Activated T-cell treated with anti-CD3 and anti-CD28 coated beads, Interleukin-2, amount 50 U/mL, for 1 hour (primary cell): ENCODE measurements around the gene UBAP2.
"Not testable (repeated sequence)": the region's sequence is repeated elsewhere in the genome, so short reads cannot be mapped to it uniquely, and the experiment has no call there.

Experiments
- DNase-seq: peaks from one replicate; pipeline ENCODE4 v3.0.0-alpha.2; 2020

UBAP2 gene

DNA sequence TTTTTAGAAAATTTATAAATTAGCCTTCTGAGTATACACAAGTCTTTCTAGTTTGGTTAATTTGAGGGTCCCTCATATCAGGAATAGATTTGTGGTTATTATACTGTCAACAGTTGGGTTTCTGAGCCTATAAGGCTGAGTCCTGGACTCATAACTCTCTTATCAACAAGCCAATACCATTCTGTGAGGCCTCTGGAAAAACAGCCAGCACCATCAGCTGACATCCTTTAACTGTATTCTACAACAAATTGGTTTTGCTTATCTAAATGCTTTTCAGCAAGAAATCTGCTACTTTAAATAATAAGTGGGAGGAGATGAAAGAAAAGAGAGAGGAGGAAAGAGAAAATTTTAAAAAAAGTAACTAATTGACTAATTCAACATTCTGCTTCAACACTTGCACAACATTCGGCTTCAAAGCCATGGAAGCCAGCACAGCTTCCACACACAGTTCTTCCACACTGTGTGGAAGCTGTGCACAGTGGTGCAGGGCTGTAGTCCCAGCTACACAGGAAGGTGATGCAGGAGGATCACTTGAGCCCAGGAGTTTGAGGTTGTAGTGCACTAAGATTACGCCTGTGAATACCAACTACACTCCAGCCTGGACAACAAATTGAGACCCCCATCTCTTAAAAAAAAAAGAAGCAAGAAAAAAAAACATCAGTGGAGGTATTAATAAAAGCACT lies 84.5 kb downstream of the UBAP2 start:
- DNase-seq = no peak

DNA sequence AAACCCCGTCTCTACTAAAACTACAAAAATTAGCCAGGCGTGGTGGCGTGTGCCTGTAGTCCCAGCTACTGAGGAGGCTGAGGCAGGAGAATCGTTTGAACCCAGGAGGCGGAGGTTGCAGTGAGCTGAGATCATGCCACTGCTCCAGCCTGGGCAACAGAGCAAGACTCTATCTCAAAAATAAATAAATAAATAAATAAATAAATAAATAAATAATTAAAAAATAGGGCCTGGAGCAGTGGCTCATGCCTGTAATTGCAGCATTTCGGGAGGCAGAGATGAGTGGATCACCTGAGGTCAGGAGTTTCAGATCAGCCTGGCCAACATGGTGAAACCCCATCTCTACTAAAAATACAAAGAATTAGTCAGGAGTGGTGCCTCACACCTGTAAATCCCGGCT lies 86.2 kb downstream of the UBAP2 start:
- not testable (repeated sequence) for DNase-seq

DNA sequence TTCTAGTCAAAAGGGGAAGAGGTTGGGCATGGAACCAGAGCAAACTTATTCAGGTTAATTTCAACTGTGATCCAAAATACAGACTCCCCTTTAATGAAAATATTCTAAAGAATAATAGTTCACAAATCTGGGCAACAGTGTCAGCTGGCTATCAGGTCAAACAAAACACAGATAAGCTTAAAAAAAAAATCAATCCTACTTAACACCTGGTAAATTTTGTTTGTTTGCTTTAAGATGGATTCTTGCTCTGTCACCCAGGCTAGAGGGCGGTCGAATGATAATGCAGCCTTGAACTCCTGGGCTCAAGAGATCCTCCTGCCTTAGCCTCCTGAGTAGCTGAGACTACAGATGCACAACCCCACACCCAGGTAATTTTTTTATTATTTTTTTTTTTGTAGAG lies 89.0 kb downstream of the UBAP2 start:
- no peak for DNase-seq

DNA sequence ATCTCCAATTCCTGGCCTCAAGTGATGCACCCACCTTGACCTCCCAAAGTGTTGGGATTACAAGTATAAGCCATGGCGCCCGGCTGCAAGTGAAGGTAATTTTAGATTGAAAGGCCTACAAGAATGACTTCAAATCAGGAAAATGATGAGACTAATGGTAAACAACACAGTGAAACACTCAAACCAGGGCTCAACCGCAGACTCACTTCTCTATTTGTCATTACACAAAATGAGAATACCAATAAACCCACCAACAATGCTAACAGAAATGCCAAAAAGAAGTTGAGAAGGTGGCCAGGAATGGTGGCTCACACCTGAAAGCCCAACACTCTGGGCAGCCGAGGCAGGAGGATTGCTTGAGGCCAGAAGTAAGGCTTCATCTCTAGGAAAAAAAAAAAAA lies 92.1 kb downstream of the UBAP2 start:
- DNase-seq = no peak

DNA sequence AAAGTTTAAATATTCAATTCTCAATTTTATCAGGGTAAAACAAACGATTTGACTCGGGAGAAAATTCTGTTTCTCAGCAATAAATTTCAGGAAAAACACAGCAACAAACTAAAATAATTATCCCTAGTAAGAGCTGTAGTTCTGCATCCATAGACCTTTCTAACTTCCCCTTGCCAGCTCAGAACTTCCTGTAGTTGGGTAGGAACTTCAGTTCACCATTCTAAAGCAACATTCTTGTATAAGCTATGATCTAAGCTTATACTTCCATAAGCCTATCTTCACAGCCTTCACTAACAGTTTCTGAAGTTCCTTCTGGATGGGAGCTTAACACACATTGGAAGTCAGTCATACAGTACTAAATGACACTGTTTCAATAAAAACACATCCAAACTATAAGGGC lies 96.6 kb downstream of the UBAP2 start:
- no peak for DNase-seq

DNA sequence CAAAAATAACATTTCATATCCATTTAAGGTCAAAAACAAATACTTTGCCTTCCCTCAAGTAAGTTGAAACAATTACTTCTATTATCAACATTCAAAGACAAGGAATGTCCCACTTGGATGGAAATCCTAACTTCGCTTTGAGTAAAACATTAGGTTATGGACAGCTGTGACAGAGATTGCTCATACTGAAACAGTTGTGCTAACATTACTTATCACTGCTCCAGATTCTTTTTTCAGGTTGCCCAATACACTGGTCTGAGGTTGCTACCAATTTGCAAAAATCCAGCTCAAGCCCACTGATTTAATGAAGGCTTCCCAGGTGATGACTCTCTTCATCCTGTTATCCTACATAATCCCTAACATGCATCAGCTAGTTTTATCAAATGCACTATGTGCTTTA lies 98.3 kb downstream of the UBAP2 start:
- no peak for DNase-seq

DNA sequence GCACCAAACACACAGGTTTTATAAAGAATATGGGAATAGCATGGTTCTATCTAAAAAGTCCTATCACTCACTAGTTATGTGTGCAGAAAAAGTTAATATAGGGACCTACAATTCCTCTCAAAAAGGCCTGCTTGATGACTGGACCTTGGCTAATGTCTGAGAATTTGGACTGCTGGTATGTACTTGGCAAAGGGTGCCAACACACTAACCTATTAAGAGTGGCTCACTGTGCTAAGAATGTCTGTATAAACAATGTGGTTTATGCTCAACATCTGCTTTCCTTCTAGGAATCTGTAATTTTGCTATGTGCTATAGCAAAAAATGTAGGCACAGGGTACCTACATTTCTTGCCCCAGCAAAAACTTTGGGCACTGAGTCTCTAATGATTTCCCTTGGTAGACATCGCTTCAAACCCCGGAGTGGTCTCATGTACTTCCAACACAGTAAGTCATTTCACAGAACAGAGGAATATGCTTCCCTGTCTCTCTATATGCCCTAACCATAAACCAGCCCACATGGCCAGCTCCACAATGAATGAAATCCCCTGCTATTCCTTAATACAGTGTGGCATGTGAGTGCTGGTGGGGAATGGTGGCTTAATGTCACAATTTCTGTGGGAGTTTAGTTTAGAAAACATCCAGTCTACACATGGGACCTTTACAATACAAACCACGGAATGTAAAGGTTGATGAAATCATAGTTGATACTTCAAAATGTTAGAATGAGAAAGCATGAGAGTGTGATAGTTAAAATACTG lies 101.7 kb downstream of the UBAP2 start:
- DNase-seq = no peak

DNA sequence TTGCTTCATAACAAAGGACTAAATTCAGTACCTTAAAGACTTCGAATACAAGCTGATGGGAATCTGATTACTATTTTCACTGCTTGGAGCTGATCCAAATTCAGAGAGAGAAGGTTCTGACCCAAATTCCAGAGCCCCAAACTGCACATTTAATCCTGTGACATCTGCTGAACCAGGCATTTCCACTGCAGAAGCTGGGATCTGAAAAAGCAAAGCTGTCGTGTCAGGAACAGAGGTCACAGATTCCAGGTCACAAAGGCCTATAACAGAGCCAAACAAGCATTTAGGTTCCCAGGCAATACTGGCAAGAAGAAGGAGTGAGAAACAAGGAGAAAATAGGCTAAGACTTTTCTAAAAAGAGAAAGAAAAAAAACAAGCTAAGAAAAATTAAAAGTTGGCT lies 105.3 kb downstream of the UBAP2 start:
- DNase-seq = no peak

DNA sequence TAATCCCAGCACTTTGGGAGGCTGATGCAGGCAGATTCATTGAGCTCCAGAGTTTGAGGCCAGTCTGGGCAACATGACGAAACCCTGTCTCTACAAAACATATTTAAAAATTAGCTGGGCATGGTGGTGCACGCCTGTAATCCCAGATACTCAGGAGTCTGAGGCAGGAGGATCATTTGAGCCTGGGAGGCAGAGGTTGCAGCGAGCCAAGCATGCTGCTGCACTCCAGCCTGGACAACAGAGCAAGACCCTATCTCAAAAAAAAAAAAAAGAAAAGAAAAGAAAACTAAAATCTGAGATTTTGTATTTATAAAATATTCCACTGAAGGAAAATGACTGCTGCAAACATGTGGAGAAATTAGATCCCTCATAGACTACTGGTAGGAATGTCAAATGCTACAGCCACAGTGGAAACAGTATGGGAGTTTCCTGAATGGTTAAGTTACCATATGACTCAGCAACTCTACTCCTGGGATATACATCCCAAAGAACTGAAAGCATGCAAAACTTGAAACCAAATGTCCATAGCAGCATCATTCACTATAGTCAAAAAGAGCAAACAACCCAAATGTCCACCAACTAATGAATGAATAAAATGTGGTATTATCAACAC lies 106.1 kb downstream of the UBAP2 start:
- no peak for DNase-seq

DNA sequence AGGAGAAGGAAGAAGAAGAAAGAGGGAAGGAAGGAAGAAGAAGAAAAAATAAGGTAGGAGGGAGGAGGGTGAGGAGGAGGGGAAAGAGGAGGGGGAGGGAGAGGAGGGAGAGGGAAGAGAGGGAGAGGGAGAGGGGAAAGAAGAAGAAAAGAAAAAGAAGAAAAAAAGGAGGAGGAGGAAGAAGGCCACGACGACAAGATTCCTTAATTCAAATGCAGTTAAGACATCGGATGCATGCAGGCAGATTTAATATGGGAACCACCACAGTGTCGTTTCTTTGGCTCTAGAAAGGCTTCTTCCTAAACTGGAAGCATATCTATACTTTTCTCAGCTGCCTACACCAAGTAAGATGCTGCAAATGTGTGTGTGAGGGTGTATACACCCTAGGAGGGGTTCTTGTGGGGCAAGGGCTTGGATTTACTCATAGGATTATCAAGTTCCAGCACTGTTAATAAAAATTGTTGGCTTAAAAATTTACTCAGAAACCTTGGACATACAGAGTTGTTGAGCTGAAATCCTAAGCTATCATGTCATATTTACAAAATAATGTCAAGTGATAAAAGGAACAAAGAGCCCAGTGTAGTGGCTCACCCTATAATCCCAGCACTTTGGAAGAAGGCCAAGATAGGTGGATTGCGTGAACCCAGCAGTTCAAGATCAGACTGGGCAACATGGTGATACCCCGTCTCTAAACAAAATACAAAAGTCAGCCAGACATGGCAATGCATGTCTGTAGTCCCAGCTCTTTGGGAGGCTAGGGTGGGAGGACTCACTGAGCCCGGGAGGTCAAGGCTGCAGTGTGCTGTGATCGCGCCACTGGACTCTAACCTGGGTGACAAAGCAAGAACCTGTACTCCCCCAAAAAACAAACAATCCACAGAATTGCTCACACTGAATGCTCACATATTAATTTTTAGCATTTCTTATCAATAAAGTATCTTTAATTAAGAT lies 108.5 kb downstream of the UBAP2 start:
- DNase-seq = no peak

DNA sequence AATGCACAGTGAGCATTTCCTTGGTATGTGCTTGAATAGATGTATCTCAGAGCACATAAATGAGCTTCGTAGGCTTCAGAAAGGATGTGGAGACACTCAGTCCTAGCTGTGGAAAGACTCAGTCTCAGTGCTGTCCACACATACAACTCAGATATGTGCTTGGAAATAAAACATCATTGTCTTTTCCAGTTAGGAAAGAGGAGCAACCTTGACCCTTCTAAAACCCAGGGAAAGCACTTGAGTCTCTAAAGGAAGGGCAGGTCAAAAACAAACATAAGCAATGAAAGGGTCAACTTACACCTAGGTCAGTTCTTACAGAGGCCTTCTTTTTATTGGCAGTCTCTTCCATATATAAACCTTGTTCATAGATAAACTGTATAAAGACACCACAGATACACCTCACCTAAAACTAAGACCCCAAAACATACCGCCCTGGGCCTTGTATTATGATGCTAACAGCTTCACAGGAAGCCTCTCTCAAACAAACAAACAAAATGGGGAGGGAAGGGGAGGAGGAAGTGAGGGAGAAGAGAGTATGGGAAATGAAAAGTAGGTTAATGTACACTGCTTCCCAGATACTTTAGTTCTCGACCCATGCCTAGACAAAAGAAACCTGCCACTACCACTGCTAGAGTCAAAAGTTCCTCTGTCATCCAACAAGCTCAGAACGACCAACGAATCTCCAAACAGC lies 114.4 kb downstream of the UBAP2 start:
- no peak for DNase-seq

DNA sequence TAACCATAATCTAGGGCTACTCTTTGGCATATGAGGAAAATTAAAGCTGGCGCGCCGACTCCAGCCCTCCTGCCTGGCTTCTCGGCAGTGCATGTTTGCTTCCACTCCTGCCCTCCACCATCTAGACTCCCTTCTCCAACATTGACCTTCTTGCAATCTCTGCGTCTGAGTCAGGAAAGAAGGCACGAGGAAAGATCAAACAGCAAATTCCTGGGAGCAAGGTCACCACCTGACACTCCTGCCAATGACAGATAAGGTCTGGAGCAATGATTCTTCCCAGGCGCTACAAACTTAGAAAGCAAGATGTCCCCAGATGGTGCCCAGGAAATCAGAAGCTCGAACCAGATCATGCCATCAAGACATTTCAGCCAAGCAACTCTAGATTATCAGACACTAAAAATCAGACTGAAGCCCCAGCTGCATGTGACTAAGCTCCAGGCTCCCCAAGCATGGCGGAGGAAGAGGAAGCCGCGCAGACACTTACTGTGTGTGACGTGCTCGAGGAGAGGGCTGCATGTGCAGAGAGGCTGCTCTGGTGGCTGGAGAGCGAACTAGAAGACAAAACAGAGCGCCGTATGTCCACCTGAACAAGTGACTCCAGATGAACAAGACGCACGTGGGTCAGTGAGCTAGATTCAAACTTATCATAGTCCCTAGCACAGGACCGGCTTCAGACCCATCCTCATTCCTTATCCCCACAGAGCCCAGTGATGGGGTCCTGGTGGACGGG lies 116.4 kb downstream of the UBAP2 start:
- DNase-seq = no peak

DNA sequence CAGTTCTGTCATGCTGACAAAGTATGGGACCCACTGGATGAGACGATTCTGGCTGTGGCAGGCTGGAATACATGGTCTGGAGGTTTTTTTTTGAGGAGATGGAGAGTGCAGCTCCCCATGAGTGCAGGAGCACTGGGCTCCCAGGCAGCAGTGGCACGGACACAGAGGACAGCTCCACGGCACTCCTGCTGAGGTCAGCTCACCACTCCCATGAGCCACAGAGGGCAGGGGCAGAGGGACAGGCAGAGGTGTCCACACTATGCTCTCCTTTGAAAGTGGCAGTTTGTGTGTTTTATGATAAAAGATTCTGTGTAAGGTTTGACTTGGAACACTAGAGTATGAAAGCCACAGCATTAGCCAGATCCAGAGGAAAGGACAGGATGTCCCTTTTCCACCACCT lies 117.4 kb downstream of the UBAP2 start:
- no peak for DNase-seq

DNA sequence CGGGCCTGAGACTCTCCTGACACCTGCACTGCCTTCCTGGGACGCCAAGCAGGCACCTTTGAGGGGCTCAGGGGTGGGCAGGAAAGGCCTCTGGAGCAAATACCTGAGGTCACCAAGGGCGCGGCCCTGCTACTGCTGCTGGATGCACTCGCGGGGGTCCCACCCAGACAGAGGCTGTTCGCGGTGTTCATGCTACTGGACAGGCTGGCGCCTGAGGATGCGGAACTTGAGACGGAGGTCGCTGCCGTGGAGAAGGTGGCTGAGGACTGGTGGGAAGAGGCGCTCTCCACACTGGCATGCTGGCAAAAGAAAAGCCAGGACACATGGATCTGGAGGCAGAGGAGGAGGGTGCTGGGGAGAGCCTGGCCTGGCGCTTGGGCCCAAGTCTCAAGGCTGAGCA lies 121.0 kb downstream of the UBAP2 start:
- no peak for DNase-seq

DNA sequence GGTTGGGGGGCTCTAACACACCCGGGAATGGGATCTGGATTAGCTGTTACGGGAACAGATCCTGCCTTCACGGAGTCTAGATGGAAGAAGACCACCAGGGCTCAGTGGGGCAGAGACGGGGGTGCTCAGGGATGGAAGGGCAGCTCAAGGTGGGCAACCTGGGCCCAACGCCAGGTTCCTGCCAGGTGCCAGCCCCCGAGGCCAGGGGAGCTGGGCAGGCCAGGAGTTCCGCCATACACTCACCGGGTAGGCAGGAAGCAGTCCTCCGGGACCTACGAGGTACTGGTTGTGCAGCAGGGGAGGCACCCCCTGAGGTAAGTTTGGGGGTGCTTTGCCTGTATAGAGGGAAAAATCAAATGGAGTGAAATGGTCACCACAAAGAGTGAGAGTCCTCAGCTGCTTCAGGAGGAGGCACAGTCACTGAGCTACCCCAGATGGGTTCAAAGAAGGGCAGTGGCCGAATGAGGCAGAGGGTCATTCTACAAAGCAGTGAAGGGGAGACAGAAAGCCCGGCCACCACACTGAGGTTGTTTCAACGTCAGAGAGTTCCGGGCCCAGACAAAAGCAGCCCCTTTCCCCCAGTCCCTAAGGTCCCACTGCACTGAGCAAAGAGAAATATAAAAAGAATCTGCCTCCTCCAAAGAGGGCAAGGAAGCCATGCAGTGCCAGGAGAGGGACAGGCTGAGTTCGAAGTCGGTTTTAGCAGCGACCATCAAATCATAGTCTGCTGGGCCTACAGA lies 121.8 kb downstream of the UBAP2 start:
- DNase-seq = no peak

DNA sequence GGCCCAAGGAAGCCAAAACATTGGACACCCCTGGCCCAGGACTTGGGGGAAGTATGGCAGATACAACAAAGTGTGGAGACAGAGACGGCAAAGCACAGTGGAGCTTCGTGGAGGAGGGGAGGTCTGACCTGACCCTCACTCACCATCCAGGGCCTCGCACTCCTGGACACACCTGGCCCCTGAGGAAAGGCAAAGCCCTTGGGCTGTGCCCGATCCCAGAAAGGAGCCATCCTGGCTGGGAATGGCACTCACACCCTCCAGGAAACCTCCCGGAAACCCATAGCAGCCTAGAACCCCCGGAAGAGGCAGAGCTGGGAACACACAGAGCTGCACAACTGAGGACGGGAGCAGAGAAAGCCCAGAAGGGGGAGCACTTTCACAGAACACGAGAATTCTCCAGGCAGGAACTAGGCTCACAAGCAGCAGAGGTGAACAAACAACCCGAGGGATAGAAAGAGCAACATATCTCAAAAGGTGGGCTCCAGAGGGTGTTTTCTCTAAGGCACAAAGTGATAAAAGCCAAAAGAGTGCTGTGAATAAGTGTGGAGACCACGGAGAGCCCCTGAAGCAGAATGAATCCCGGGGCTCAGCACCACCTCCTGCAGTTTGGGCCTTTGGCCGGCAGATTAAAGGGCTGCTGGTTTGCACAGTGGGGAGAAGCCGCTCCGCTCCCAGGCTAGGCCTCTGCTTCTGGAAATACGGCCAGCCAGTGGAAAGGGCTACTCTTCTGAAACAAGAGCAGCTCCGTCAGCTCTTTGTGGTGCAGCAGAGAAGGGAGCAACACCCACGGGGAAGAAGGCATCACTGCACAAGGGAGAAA lies 123.5 kb downstream of the UBAP2 start:
- no peak for DNase-seq

DNA sequence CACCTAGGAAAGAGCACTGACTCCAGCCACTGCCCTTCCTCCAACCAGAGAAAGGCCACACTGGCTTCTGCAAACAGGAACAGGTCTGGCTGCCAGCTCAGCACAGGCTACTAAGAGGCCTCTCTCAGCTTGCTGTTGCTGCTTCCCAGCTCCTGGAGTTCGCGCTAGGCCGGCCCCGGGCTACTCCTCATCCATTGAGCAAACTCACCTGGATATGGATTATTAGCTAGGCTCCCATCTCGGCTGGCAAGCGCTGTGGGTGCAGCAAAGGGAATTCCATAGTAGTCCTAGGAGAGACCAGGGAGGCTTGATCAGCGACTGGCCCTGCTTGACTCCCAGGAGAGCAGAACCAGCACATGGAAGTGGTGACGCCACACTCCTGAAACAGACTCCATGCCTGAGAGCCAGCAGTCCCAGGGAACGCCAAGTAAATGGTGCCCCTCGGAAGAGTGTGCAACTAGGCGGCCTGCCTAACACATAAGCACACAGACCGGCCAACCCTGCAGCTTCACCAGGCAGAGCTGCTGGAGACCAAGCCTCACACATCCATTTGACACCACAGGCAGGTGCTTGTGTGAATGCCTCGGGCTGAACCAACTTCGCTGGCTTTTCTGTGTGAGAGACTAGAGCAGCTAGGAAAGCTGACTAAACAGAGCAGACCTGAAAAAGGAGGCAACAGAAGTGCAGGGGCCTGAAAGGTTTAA lies 124.5 kb downstream of the UBAP2 start:
- no peak for DNase-seq

DNA sequence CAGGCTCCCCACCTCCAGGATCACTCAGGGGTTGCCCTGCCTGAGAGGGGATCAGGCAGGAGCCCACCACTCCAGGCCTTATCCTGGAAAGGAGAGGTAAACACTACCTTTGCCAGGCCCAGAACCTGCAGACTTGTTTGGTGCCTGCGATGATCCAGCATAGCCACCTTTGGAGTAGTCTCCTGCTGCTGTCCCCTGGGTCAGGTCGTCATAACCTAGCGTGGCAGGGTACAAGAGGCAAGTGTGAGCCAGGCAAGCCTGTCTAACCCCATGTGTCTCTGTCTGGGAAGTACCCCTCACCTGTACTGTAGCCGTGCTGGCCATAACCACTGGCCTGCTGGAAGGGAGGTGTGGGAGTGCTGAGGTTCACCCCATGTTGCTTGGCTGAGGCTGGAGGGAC lies 125.6 kb downstream of the UBAP2 start:
- DNase-seq = no peak
